GM19324 (cell line): ENCODE results near the gene LDB3.

Experiments
- ATAC-seq: cut with Tn5 transposase; IDR thresholded peaks from one replicate; pipeline ENCODE4 v1.9.1; 2021; ENCODE audit warnings: mild to moderate bottlenecking, moderate library complexity; ENCODE audit not compliant: unreplicated experiment, low FRiP score

LDB3 gene

GRCh38 chr10:86756511-86757112 lies 88.3 kb downstream of the LDB3 start, which contains the start of gene BMPR1A:
Gene BMPR1A (plus strand): TSS chr10:86756619. CDS start chr10:86876019, 119,400 bp downstream.
- ATAC-seq = peak; percentile 32

DNA sequence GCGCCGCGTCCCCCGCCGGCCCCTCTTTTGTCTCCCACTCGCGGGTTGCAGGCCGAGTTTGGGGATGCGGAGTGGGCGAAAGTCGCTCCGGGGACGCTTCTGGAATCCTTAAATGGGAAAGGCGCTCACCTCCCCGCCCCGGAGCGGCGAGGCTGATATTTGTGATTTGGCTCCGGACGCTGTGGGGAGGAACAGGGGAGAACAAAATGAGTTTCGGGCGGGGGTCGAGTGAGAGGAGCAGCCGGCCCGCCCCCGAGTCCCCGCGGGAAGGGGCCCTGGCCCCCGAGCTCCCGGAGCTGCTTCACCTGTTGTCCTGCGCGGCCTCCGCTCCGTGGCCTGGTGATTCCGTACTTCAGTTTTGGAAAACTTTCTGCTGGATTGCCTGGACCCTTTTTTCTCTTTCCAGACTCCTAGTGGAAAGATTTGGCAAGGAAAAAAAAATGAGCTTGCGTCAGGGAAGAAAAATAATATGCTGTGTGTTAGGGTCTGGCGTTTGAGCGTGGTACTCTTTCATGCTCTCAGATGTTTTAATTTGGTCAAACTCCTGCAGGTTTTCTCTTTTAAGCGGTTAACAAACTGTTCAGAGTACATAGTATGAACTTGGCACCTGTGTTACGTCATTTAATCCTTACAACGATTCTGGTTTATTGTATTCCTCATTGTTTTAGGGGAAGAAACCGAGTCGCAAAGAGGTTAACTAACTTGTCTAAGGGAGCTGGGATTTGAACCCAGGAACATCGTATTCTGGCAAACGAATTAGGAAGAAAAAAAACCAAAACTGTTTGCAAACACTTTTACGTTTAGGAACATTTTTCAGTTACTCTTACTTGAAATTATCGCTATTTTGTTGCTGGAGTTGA lies 89.0 kb downstream of the LDB3 start:
- ATAC-seq = no peak

GRCh38 chr10:86758189-86759072 lies 90.1 kb downstream of the LDB3 start:
- no peak for ATAC-seq

DNA sequence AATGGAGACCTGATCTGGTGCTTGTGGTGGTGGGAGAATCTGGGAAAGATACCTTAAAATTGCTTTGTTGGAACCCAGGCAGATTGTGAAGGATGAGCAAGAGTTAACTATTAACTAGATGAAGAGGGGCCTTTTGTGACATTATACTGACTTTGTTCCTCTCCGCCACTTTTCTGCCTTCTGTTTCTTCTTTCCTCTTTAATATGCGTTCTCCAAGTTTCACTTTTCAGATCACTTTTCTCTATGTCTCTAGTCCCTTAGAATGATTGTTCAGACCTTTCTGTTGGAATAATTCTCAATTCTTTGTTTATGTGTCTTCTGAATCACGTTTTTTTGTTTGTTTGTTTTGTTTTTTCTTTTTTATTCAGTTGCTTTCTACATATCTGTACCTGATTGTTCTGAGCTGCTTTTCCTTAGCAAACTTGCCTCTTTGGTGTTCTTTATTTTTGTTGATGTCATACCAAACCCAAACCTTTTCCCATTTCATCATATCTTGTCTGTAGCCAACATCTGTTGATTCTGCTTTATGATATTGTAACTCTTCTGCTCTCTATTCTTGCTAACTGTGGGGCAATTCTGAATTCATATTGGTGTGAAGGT lies 90.9 kb downstream of the LDB3 start:
- no peak for ATAC-seq

- no peak for ATAC-seq
Observed at GRCh38 chr10:86763404-86763803, 95.1 kb downstream of the LDB3 start.

DNA sequence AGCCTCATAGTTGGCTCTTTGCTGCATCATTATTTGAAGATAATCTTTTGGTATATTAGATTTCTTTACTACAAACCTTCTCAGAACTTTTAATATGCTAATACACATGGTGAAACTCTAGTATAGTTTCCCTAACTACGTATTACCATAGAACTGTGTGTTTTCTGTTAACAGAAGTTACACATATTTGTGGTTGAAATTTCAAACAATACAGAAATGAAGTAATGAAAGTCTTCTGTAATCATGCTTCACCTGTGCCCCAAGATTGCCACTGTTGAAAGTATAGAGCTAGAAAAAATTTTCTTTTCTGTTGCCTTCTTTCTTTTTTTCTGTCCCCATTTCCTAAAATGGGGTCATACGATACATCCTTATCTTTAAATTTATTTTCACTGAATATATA lies 97.2 kb downstream of the LDB3 start:
- ATAC-seq = no peak

- no peak for ATAC-seq
Observed at GRCh38 chr10:86768412-86769062, 100.2 kb downstream of the LDB3 start.

- no peak for ATAC-seq
Observed at GRCh38 chr10:86769991-86770390, 101.7 kb downstream of the LDB3 start.

DNA sequence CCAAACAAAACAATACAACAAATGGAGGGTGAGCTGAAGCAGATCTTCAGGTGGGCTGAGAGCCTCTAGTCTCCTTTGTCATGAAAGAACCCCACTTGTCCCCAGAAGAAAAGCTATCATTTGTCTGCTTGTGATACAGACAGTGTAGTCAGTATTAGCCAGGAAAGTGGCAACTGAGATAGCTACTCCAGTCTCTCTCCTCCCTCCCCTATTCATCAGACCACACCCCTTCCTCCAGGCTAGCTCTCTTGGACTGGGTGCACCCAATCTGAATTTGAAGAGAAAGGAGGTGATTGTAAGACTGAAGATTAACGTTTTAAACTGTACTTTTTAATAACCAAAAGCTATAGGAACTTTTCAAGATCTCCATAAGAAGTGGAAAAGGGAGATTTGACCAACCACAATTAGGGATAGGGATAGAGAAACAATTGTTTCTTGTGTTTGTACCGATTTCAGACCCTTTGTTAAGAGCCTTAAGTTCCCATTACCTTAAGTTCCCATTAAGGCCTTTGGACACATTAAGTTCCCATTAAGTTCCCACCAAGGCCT lies 102.2 kb downstream of the LDB3 start:
- no peak for ATAC-seq

DNA sequence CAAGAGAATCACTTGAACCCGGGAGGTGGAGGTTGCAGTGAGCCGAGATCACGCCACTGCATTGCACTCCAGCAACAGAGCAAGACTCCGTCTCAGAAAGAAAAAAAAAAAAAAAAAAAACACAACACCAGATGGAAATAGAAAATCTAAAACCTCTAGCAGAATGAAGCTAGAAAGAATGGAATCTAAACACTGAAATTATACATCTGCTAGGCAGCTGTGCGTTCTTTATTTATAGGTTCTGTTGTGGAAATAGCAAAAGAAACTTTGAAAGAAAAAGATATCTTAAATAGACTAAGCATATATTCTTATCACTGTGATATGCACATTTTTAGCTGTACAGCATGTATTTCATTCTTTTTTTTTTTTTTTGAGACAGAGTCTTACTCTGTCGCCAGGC lies 105.2 kb downstream of the LDB3 start:
- no peak for ATAC-seq

DNA sequence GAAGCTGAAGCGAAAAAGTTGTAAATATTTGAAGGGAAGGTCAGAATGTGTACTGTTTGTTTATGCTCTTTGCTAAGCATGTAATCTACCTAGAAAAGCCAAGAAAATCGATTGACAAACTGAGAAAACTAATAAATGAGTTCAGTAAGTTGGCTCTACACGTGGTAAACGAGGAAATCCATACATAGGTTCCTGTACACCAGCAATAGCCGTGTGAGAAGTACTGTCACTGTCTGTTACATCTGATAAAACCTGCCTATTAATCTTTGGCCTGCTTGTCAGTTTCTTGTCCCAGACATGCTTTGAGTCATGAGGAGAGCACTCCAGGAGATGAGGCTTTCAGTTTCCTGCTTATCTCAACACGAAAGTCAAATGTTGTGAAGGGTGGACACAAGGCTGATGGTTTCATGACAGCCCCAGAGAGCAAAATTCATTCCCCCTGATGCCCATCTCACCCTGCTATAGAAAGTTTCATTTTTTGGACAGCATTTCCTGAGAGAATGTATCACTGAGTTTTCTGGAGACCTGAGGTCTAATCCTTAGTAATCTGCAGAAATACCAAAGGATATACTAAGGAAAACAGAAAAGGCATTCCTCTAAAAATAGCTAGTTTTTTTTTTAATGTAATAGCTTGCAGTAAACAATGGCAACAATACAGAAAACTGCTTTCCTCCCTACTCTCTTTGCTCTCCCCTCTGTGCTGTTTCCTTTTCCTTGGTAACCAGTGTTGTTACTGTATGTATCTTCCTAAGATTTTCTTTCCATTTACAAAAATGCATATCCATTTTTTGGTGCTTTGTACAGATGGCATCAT lies 107.0 kb downstream of the LDB3 start:
- no peak for ATAC-seq

DNA sequence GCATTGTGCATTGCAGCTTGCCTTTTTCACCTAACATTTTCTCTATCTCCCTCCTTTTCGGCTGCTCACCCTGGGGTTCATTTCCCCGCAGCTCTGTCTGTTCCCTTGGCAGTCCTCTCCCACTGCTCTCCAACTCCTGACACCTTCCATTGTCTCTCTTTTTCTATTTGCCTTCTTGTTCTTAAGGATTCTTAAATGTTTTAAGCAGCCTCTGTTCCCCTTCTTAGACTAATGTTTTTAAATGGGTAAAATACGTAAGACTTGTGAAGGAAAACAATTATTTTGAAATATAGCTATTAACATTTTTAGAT lies 107.5 kb downstream of the LDB3 start:
- no peak for ATAC-seq

DNA sequence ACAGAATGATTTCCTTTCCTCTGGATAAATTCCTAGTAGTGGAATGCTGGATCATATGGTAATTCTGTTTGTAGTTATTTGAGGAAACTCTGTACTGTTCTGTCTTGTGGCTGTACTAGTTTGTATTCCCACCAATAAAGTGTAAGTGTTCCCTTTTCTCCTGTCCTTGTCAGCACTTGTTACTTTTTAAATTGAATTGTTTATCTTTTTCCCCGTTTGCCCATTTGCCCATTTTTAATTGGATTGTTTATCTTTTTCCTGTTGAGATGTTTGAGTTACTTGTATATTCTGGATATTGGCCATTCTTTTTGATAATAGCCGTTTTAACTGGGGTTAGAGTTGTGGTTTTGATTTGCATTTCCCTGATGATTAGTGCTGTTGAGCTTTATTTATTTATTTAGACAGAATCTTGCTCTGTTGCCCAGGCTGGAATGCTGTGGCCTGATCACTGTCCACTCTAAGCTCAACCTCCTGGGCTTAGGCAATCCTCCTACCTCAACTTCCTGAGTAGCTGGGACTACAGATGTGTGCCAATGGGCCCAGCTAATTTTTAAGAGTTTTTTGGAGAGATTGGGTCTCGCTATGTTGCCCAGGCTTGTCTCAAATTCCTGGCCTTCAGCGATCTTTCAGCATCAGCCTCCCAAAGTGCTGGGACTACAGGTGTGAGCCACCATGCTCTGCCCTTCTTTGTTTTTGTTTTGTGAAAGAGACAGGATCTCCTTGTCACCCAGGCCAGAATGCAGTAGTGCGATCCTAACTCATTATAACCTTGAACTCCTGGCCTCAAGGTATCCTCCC lies 111.1 kb downstream of the LDB3 start:
- ATAC-seq = no peak

DNA sequence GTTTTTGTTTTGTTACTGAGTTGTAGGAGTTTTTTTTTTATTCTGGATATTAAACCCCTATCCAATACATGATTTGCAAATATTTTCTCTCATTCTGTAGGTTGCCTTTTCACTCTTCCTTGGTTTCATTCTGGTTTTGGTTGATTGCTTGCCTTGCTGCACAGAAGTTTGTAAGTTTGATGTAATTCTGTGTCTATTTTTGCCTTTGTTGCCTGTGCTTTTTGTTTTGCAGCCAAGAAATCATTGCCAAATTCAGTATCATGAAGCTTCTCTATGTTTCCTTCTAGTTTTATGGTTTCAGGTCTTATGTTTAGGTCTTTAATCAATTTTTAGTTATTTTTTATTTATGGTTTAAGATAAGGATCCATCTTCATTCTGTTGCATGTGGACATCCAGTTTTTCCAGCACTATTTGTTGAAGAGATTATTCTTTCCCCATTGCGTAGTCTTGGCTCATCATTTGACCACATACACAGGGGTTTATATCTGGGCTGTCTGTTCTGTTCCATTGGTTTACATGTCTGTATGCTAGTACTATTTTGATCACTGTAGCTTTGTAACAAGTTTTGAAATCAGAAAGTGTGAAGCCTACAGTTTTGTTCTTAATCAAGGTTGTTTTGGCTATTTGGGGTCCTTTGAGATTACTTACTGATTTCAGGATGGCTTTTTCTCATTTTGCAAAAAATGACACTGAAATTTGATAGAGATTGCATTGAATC lies 114.5 kb downstream of the LDB3 start:
- no peak for ATAC-seq

DNA sequence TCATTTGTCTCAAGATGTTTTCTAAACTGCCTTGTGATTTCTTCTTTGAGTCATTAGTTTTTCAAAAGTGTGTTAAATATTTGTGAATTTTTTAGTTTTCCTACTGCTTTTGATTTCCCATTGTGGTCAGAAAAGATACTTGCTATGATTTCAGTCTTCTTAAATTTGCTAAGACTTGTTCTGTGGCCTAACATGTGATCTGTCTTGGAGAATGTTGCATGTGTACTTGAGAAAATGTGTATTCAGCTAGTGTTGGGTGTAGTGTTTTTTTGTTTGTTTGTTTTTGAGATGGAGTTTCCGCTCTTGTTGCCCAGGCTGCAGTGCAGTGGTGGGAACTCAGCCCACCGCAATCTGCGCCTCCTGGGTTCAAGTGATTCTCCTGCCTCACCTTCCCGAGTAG lies 116.7 kb downstream of the LDB3 start:
- ATAC-seq = no peak
